HCT116 (cell line): ENCODE measurements around the gene TRIM61. TPM values are rescaled to one million over a fixed set of nuclear protein-coding genes. Genes with fewer than 3 reads are reported as not detected.

Source experiments
- ATAC-seq: fragments of 200-7000 bp; cut with Tn5 transposase; 2 replicates; pipeline ENCODE4 v1.9.1; 2020; ENCODE audit warnings: mild to moderate bottlenecking, moderate library complexity
- BruUV-seq: library from RNA; stranded (reverse); fragments of 400-500 nt; replicated peaks from 2 replicates; lab custom pipeline; 2021; lab: Mats Ljungman, UMichigan
- CTCF ChIA-PET: fragments of 300-600 bp; sonication (Branson Sonifier 250); formaldehyde crosslinking; loops from one replicate; lab custom pipeline; 2021; ENCODE audit warnings: antibody characterized with exemption; lab: Charles Lee
- POLR2A ChIA-PET: fragments of 300-600, 350-600 bp; sonication (Branson Sonifier 250); formaldehyde crosslinking; loops from one replicate; lab custom pipeline; 2021; ENCODE audit warnings: antibody characterized with exemption; lab: Charles Lee
- RAD21 ChIA-PET, 2 experiments: fragments of 300-600 bp; sonication (Branson Sonifier 250); formaldehyde crosslinking; loops; one replicate each; lab custom pipeline; 2023; ENCODE audit warnings: low total read pairs in 2 of 2; ENCODE audit not compliant: uncharacterized antibody in 2 of 2, unreplicated experiment in 2 of 2, low non-redundant PET in 1 of 2; lab: Charles Lee
- DNase-seq: peaks from one replicate; pipeline ENCODE4 v3.0.0-alpha.2; 2010; ENCODE audit warnings: low read depth, low spot score
- H2AFZ ChIP-seq: fragments of 200-600 bp; shearing (Covaris generic), sonication (generic); 2 replicates; pipeline ENCODE4 v1.6.1; 2017; ENCODE audit warnings: low read depth, mixed run types, mixed read lengths, antibody characterized with exemption, low read length; ENCODE audit not compliant: poor library complexity, severe bottlenecking
- H3K27ac ChIP-seq: 2 replicates; pipeline ENCODE4 v1.5.1; 2012; ENCODE audit warnings: low read depth, low read length
- H3K27me3 ChIP-seq: fragments of 200-600 bp; sonication (generic); 2 replicates; pipeline ENCODE4 v1.6.1; 2016; ENCODE audit warnings: mixed run types, low read length, mixed read lengths; ENCODE audit not compliant: insufficient read depth
- H3K36me3 ChIP-seq, 2 experiments: fragments of 200-500 bp in 1 of 2; fragments of 200-600 bp in 1 of 2; sonication (Bioruptor generic) in 1 of 2; sonication (generic) in 1 of 2; 2 replicates each; pipeline versions ENCODE4 v1.5.1 to v1.6.1; 2014 to 2016; ENCODE audit warnings: low read length in 2 of 2, inconsistent platforms in 1 of 2, mixed read lengths in 1 of 2, mixed run types in 1 of 2; ENCODE audit not compliant: insufficient read depth in 2 of 2, control insufficient read depth in 1 of 2
- H3K4me1 ChIP-seq, 2 experiments: fragments of 200-600 bp in 1 of 2; sonication (generic) in 1 of 2; 2 replicates each; pipeline versions ENCODE4 v1.5.1 to v1.6.1; 2012 to 2017; ENCODE audit warnings: low read length in 2 of 2, inconsistent platforms in 1 of 2, mild to moderate bottlenecking in 1 of 2, mixed read lengths in 1 of 2, mixed run types in 1 of 2, moderate library complexity in 1 of 2; ENCODE audit not compliant: insufficient read depth in 2 of 2, control insufficient read depth in 1 of 2
- H3K4me2 ChIP-seq: fragments of 200-600 bp; sonication (generic); 2 replicates; pipeline ENCODE4 v1.6.1; 2017; ENCODE audit warnings: mixed run types, low read length, mixed read lengths
- H3K4me3 ChIP-seq, 2 experiments: fragments of 200-600 bp in 1 of 2; sonication (generic) in 1 of 2; replicated peaks in 1 of 2; 2 replicates each; pipeline ENCODE4 v1.5.1; 2011 to 2016; ENCODE audit warnings: low read length in 2 of 2, control low read depth in 1 of 2, low read depth in 1 of 2, mild to moderate bottlenecking in 1 of 2, mixed read lengths in 1 of 2, mixed run types in 1 of 2
- H3K79me2 ChIP-seq: fragments of 200-600 bp; sonication (generic); 2 replicates; pipeline ENCODE4 v1.6.1; 2017; ENCODE audit warnings: mild to moderate bottlenecking, mixed run types, low read length, moderate library complexity, mixed read lengths; ENCODE audit not compliant: insufficient read depth
- H3K9ac ChIP-seq: fragments of 200-600 bp; sonication (generic); 2 replicates; pipeline ENCODE4 v1.6.1; 2016; ENCODE audit warnings: low read length, mixed read lengths
- H3K9me2 ChIP-seq: fragments of 200-600 bp; sonication (generic), shearing (Covaris generic); 2 replicates; pipeline ENCODE4 v1.6.1; 2017; ENCODE audit warnings: mixed run types, mild to moderate bottlenecking, moderate library complexity; ENCODE audit not compliant: insufficient read depth
- H3K9me3 ChIP-seq, 2 experiments: fragments of 200-500 bp in 1 of 2; fragments of 200-600 bp in 1 of 2; sonication (Bioruptor generic) in 1 of 2; sonication (generic) in 1 of 2; 2 replicates each; pipeline ENCODE4 v1.6.1; 2014 to 2017; ENCODE audit warnings: low read length in 2 of 2, mixed read lengths in 2 of 2, inconsistent platforms in 1 of 2, low read depth in 1 of 2, mild to moderate bottlenecking in 1 of 2, mixed run types in 1 of 2, moderate library complexity in 1 of 2; ENCODE audit not compliant: control insufficient read depth in 1 of 2, insufficient read depth in 1 of 2
- H4K20me1 ChIP-seq: fragments of 200-600 bp; sonication (generic), shearing (Covaris generic); 2 replicates; pipeline ENCODE4 v1.6.1; 2017; ENCODE audit warnings: mixed run types, mild to moderate bottlenecking, moderate library complexity; ENCODE audit not compliant: insufficient read depth
- CBX3 ChIP-seq: IDR thresholded peaks from 2 replicates; pipeline ENCODE4 v1.6.1; 2012; ENCODE audit warnings: low read depth
- CEBPB ChIP-seq: IDR thresholded peaks from 2 replicates; pipeline ENCODE4 v1.6.1; 2012; ENCODE audit warnings: low read depth
- ELF1 ChIP-seq: IDR thresholded peaks from 2 replicates; pipeline ENCODE4 v1.6.1; 2012; ENCODE audit warnings: low read depth, borderline replicate concordance
- EZH2 ChIP-seq: fragments of 200-600 bp; sonication (generic); IDR thresholded peaks from 2 replicates; pipeline ENCODE4 v1.6.1; 2017; ENCODE audit warnings: antibody characterized with exemption, mixed run types
- EZH2phosphoT487 ChIP-seq: fragments of 200-600 bp; IDR thresholded peaks from 2 replicates; pipeline ENCODE4 v1.6.1; 2018; ENCODE audit warnings: antibody characterized with exemption, borderline replicate concordance
- JUND ChIP-seq: IDR thresholded peaks from 2 replicates; pipeline ENCODE4 v1.6.1; 2012
- POLR2A ChIP-seq: IDR thresholded peaks from 2 replicates; pipeline ENCODE4 v1.7.0; 2011; ENCODE audit warnings: borderline replicate concordance; ENCODE audit not compliant: insufficient read depth, insufficient read length; ENCODE audit errors: extremely low read depth
- POLR2AphosphoS5 ChIP-seq: IDR thresholded peaks from 2 replicates; pipeline ENCODE4 v1.6.1; 2011; ENCODE audit warnings: mild to moderate bottlenecking, low read depth, low read length, moderate library complexity
- REST ChIP-seq: IDR thresholded peaks from 2 replicates; pipeline ENCODE4 v1.6.1; 2012; ENCODE audit warnings: low read depth
- SIN3A ChIP-seq: IDR thresholded peaks from 2 replicates; pipeline ENCODE4 v1.6.1; 2012; ENCODE audit warnings: low read depth
- SP1 ChIP-seq: IDR thresholded peaks from 2 replicates; pipeline ENCODE4 v1.6.1; 2012; ENCODE audit warnings: low read depth
- SRF ChIP-seq: IDR thresholded peaks from 2 replicates; pipeline ENCODE4 v1.6.1; 2012; ENCODE audit warnings: low read depth
- TCF7L2 ChIP-seq: IDR thresholded peaks from 2 replicates; pipeline ENCODE4 v1.7.0; 2011; ENCODE audit warnings: borderline replicate concordance, inconsistent platforms; ENCODE audit not compliant: insufficient read depth, insufficient read length; ENCODE audit errors: extremely low read depth
- YY1 ChIP-seq: IDR thresholded peaks from 2 replicates; pipeline ENCODE4 v1.6.1; 2011; ENCODE audit warnings: low read length, low read depth, moderate library complexity, mild to moderate bottlenecking; ENCODE audit not compliant: insufficient replicate concordance; ENCODE audit errors: extremely low read depth
- ZBTB33 ChIP-seq: IDR thresholded peaks from 2 replicates; pipeline ENCODE4 v1.6.1; 2011; ENCODE audit warnings: mild to moderate bottlenecking, low read length, moderate library complexity; ENCODE audit not compliant: insufficient replicate concordance; ENCODE audit errors: extremely low read depth
- ZNF274 ChIP-seq: fragments of 200-500 bp; sonication (Bioruptor generic); IDR thresholded peaks from 2 replicates; pipeline ENCODE4 v1.6.1; 2014; ENCODE audit warnings: mild to moderate bottlenecking, low read depth, low read length, inconsistent platforms
- intact Hi-C: fragments of 100-400 bp; cut with micrococcal nuclease; formaldehyde crosslinking; loops from 2 replicates; pipeline ENCODE4 v1.10.0; 2022
- total RNA-seq: library from RNA; stranded (reverse); gene quantifications from one replicate; pipeline ENCODE4 v1.2.1, GENCODE V29; 2021; ENCODE audit not compliant: unreplicated experiment

Gene TRIM61
- total RNA-seq, 1 experiment from 2014 or later, result 0.15 TPM

- Histone ChIP-seq H3K9me2 (no peaks in the 10 kb centered on the region), H3K4me3 (no peak overlapping the region), H3K4me1 (no peaks in the 10 kb centered on the region), H3K9me3 (no peaks in the 10 kb centered on the region), H3K27ac (no peak overlapping the region), H3K79me2 (no peaks in the 10 kb centered on the region), H3K36me3 (no peaks in the 10 kb centered on the region), H2AFZ (no peak overlapping the region)
- no TSS peak for BruUV-seq
- intact Hi-C loops, result no loop called here
- ChIA-PET RAD21 (no interaction called here), CTCF (interaction anchor here (0.8 kb wide), 1 partner anchor 11 kb away, joined by 7 read pairs; no protein-coding TSS in a partner anchor), POLR2A (no interaction called here)
- ATAC-seq, result no peak
- no peak for TF ChIP-seq ZNF274
- no peak for TF ChIP-seq JUND
- TF ChIP-seq SP1, result no peak
- TF ChIP-seq YY1, result no peak
- TF ChIP-seq CBX3, result no peak
- TF ChIP-seq SIN3A, result no peak
- no peak for TF ChIP-seq EZH2
- no peak for TF ChIP-seq POLR2A
- no peak for TF ChIP-seq POLR2AphosphoS5
- no peak for TF ChIP-seq TCF7L2
- TF ChIP-seq, all 23 proteins: peak for 0
- DNase-seq, result no peak
- Histone ChIP-seq H3K4me2 (no peak overlapping the region), H4K20me1 (no peaks in the 10 kb centered on the region), H3K27me3 (no peaks in the 10 kb centered on the region), H3K9ac (no peak overlapping the region)
These were observed 52.7 kb downstream of the TRIM61 start for GRCh38 chr4:164924670-164925238.

DNA sequence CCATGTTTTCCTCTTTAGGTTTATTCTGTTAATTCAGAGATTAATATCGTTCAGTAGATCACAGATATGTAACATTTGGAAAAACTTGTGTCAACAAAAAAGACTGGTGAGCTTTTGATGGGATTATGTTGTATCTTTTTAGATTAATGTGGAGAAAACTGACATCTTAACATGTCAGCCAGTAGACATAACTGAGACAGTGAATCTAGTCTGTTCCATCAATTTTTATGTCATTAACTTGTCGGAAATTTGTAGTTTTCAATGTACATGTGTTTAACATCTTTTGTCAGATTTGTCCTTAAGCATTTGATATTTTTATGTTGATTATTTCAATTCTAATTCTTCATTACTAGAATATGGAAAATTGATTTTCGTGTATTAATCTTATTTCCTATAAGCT is 58.5 kb downstream of the TRIM61 start:
- CTCF ChIA-PET, result no interaction called here
- no TSS peak for BruUV-seq
- TF ChIP-seq SRF, result no peak
- TF ChIP-seq REST, result no peak
- TF ChIP-seq CEBPB, result no peak
- no peak for TF ChIP-seq ELF1
- TF ChIP-seq EZH2, result no peak
- TF ChIP-seq TCF7L2, result no peak
- TF ChIP-seq ZBTB33, result no peak
- no peak for TF ChIP-seq ZNF274
- TF ChIP-seq SP1, result no peak
- no peak for TF ChIP-seq EZH2phosphoT487
- no peak for TF ChIP-seq CBX3

More for the DNA sequence above, 58.5 kb downstream of the TRIM61 start:
- no peak overlapping the region for H3K4me3 ChIP-seq
- H3K36me3 ChIP-seq, result no peaks in the 10 kb centered on the region
- H3K27ac ChIP-seq, result no peak overlapping the region
- H2AFZ ChIP-seq, result no peak overlapping the region
- H4K20me1 ChIP-seq, result no peaks in the 10 kb centered on the region
- H3K9me3 ChIP-seq, result no peaks in the 10 kb centered on the region
- ATAC-seq, result no peak
- no peaks in the 10 kb centered on the region for H3K9me2 ChIP-seq
- H3K4me2 ChIP-seq, result no peak overlapping the region
- no peak for DNase-seq
- H3K9ac ChIP-seq, result no peak overlapping the region
- intact Hi-C loops, result no loop called here
- H3K4me1 ChIP-seq, result no peaks in the 10 kb centered on the region
- no peaks in the 10 kb centered on the region for H3K27me3 ChIP-seq
- POLR2A ChIA-PET, result no interaction called here
- RAD21 ChIA-PET, result no interaction called here
- no peaks in the 10 kb centered on the region for H3K79me2 ChIP-seq
